Trophoblast cell (in vitro differentiated cells and primary cell): ENCODE results near the gene MRPS22.

Source experiments
- DNase-seq, 2 donors: peaks; one replicate each; pipeline ENCODE4 v3.0.0-alpha.2; 2016
- H2AFZ ChIP-seq: 2 replicates; pipeline ENCODE4 v1.6.1; 2013; ENCODE audit warnings: low read length, moderate library complexity, mild to moderate bottlenecking; ENCODE audit not compliant: insufficient read depth, poor library complexity
- H2AK5ac ChIP-seq: 2 replicates; pipeline ENCODE4 v1.6.1; 2013; ENCODE audit warnings: mild to moderate bottlenecking, low read length
- H2BK120ac ChIP-seq: 2 replicates; pipeline ENCODE4 v1.6.1; 2013; ENCODE audit warnings: low read length, mild to moderate bottlenecking, moderate library complexity; ENCODE audit not compliant: insufficient read depth, poor library complexity
- H2BK12ac ChIP-seq: 2 replicates; pipeline ENCODE4 v1.6.1; 2013; ENCODE audit warnings: mild to moderate bottlenecking, low read length, moderate library complexity
- H2BK5ac ChIP-seq: 2 replicates; pipeline ENCODE4 v1.6.1; 2013; ENCODE audit warnings: low read length, low read depth, moderate library complexity, mild to moderate bottlenecking; ENCODE audit not compliant: poor library complexity
- H3K14ac ChIP-seq: 2 replicates; pipeline ENCODE4 v1.6.1; 2013; ENCODE audit warnings: mild to moderate bottlenecking, low read length
- H3K18ac ChIP-seq: 2 replicates; pipeline ENCODE4 v1.6.1; 2013; ENCODE audit warnings: mild to moderate bottlenecking, low read length
- H3K23ac ChIP-seq: 2 replicates; pipeline ENCODE4 v1.6.1; 2013; ENCODE audit warnings: low read length
- H3K27ac ChIP-seq: 2 replicates; pipeline ENCODE4 v1.5.1; 2013; ENCODE audit warnings: low read depth, mild to moderate bottlenecking, inconsistent platforms, low read length, moderate library complexity
- H3K27me3 ChIP-seq: 2 replicates; pipeline ENCODE4 v1.6.1; 2013; ENCODE audit warnings: inconsistent platforms, mild to moderate bottlenecking, low read length, moderate library complexity; ENCODE audit not compliant: insufficient read depth
- H3K36me3 ChIP-seq, 2 experiments: 1 replicate in 1 of 2; 2 replicates in 1 of 2; pipeline ENCODE4 v1.6.1; 2013; ENCODE audit warnings: low read length in 2 of 2, mild to moderate bottlenecking in 2 of 2, moderate library complexity in 1 of 2; ENCODE audit not compliant: insufficient read depth in 2 of 2, control insufficient read depth in 1 of 2
- H3K4ac ChIP-seq: 2 replicates; pipeline ENCODE4 v1.6.1; 2013; ENCODE audit warnings: low read depth, mild to moderate bottlenecking, low read length, moderate library complexity
- H3K4me1 ChIP-seq, 2 experiments: 1 replicate in 1 of 2; 2 replicates in 1 of 2; pipeline ENCODE4 v1.6.1; 2013; ENCODE audit warnings: low read length in 2 of 2, mild to moderate bottlenecking in 2 of 2, moderate library complexity in 1 of 2; ENCODE audit not compliant: insufficient read depth in 2 of 2, control insufficient read depth in 1 of 2
- H3K4me2 ChIP-seq: 2 replicates; pipeline ENCODE4 v1.6.1; 2013; ENCODE audit warnings: inconsistent platforms, mild to moderate bottlenecking, low read length, moderate library complexity
- H3K4me3 ChIP-seq: 2 replicates; pipeline ENCODE4 v1.5.1; 2013; ENCODE audit warnings: mild to moderate bottlenecking, low read depth, low read length, inconsistent platforms
- H3K79me1 ChIP-seq: one replicate; pipeline ENCODE4 v1.6.1; 2013; ENCODE audit warnings: low read length
- H3K79me2 ChIP-seq: 2 replicates; pipeline ENCODE4 v1.6.1; 2013; ENCODE audit warnings: low read length, mild to moderate bottlenecking; ENCODE audit not compliant: control insufficient read depth, insufficient read depth, poor library complexity
- H3K9ac ChIP-seq: 2 replicates; pipeline ENCODE4 v1.6.1; 2013; ENCODE audit warnings: mild to moderate bottlenecking, low read length
- H3K9me3 ChIP-seq: 2 replicates; pipeline ENCODE4 v1.6.1; 2013; ENCODE audit warnings: low read depth, mild to moderate bottlenecking, control low read depth, inconsistent platforms, low read length; ENCODE audit not compliant: insufficient read depth
- H4K12ac ChIP-seq: 2 replicates; pipeline ENCODE4 v1.6.1; 2013; ENCODE audit warnings: low read depth, mild to moderate bottlenecking, low read length, moderate library complexity
- H4K8ac ChIP-seq: 2 replicates; pipeline ENCODE4 v1.6.1; 2013; ENCODE audit warnings: low read depth, mild to moderate bottlenecking, low read length, moderate library complexity
- H4K91ac ChIP-seq: one replicate; pipeline ENCODE4 v1.6.1; 2013; ENCODE audit warnings: low read depth, mild to moderate bottlenecking, low read length, moderate library complexity
- WGBS: extraction: QIAGEN DNeasy Blood & Tissue Kit; methylation state at CpG from one replicate; pipeline ENCODE4 v1.1.7; 2013; ENCODE audit warnings: missing lambda C conversion rate; ENCODE audit not compliant: insufficient read length, insufficient coverage; ENCODE audit errors: extremely low coverage; 5-methylcytosine and 5-hydroxymethylcytosine counted together

The MRPS22 gene

GRCh38 chr3:139325551-139325950 is 18.3 kb upstream of the MRPS22 start:
- Histone ChIP-seq H3K4me3 (no peak overlapping the region), H3K4me1 (peaks cover 3 to 4% of the 10 kb centered on the region in 2 experiments), H3K23ac (no peak overlapping the region), H3K9ac (no peak overlapping the region), H3K27ac (no peak overlapping the region), H3K14ac (no peak overlapping the region), H4K12ac (no peak overlapping the region), H2BK120ac (no peak overlapping the region), H2AK5ac (no peak overlapping the region), H3K18ac (no peak overlapping the region), H3K9me3 (no peaks in the 10 kb centered on the region), H3K79me1 (no peaks in the 10 kb centered on the region), H2BK5ac (no peak overlapping the region), H3K4me2 (no peak overlapping the region), H2AFZ (no peak overlapping the region), H3K4ac (no peak overlapping the region), H3K27me3 (no peaks in the 10 kb centered on the region), H2BK12ac (no peak overlapping the region), H4K8ac (no peak overlapping the region), H4K91ac (no peak overlapping the region), H3K79me2 (no peaks in the 10 kb centered on the region), H3K36me3 (no peaks in the 10 kb centered on the region)
- DNase-seq = no peak
- WGBS = no CpG with 5 or more reads among the region's 3 CpGs

- DNase-seq = peak; percentile 62 to 73
- Histone ChIP-seq H3K14ac (no peak overlapping the region), H3K4me2 (no peak overlapping the region), H3K36me3 (no peaks in the 10 kb centered on the region), H4K12ac (no peak overlapping the region), H2AK5ac (no peak overlapping the region), H3K4me1 (peaks cover 3 to 4% of the 10 kb centered on the region in 2 experiments), H2BK12ac (no peak overlapping the region), H4K91ac (no peak overlapping the region), H3K23ac (no peak overlapping the region), H3K79me2 (no peaks in the 10 kb centered on the region), H4K8ac (no peak overlapping the region), H2AFZ (no peak overlapping the region), H3K27me3 (no peaks in the 10 kb centered on the region), H3K4me3 (no peak overlapping the region), H3K79me1 (no peaks in the 10 kb centered on the region), H3K27ac (no peak overlapping the region), H3K4ac (no peak overlapping the region), H3K18ac (no peak overlapping the region), H2BK5ac (no peak overlapping the region), H3K9me3 (no peaks in the 10 kb centered on the region), H3K9ac (no peak overlapping the region), H2BK120ac (no peak overlapping the region)
- WGBS = no CpG with 5 or more reads among the region's 5 CpGs
These were observed 17.7 kb upstream of the MRPS22 start for GRCh38 chr3:139326131-139326530.

DNA sequence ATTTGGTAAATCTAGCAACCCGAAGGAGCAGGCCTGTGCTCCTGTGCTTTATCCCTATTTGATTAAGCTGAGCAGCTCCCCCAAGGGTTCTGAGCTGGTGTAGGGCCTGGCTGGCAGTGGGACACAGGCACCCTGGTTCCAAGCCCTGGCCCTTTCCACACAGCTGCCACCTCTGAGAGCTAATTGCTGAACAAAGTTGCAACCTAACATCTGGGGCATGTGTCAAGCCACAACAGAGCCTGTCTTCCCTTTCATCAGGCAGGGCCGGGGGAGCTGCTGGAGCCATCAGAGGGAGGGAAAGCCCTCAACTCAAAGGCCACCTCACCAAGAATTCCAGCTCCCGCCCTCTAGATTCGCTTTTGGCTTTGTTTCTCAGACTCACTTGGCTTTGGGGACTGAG is 17.1 kb upstream of the MRPS22 start:
- Histone ChIP-seq H4K8ac (no peak overlapping the region), H3K4me3 (no peak overlapping the region), H3K4me2 (no peak overlapping the region), H3K27me3 (no peaks in the 10 kb centered on the region), H2AK5ac (no peak overlapping the region), H2BK12ac (no peak overlapping the region), H3K14ac (no peak overlapping the region), H2BK120ac (no peak overlapping the region), H3K36me3 (no peaks in the 10 kb centered on the region), H4K91ac (no peak overlapping the region), H3K23ac (no peak overlapping the region), H3K4ac (no peak overlapping the region), H3K27ac (no peak overlapping the region), H2BK5ac (no peak overlapping the region), H3K4me1 (peaks cover 3 to 4% of the 10 kb centered on the region in 2 experiments), H3K79me1 (no peaks in the 10 kb centered on the region), H2AFZ (no peak overlapping the region), H3K18ac (no peak overlapping the region), H3K9ac (no peak overlapping the region), H4K12ac (no peak overlapping the region), H3K9me3 (no peaks in the 10 kb centered on the region), H3K79me2 (no peaks in the 10 kb centered on the region)
- no CpG with 5 or more reads among the region's 4 CpGs for WGBS
- DNase-seq = no peak

GRCh38 chr3:139327231-139327630 is 16.6 kb upstream of the MRPS22 start:
- H4K91ac ChIP-seq = no peak overlapping the region
- WGBS = no CpG with 5 or more reads among the region's 5 CpGs
- no peaks in the 10 kb centered on the region for H3K9me3 ChIP-seq
- H2BK5ac ChIP-seq = no peak overlapping the region
- no peak overlapping the region for H3K4ac ChIP-seq
- no peak overlapping the region for H2AFZ ChIP-seq
- H3K36me3 ChIP-seq = no peaks in the 10 kb centered on the region
- peaks cover 3 to 4% of the 10 kb centered on the region in 2 experiments for H3K4me1 ChIP-seq
- H3K9ac ChIP-seq = no peak overlapping the region
- H3K4me3 ChIP-seq = no peak overlapping the region
- no peak overlapping the region for H3K23ac ChIP-seq
- H3K79me1 ChIP-seq = no peaks in the 10 kb centered on the region
- DNase-seq = no peak
- no peak overlapping the region for H2BK12ac ChIP-seq
- no peak overlapping the region for H4K12ac ChIP-seq
- H2AK5ac ChIP-seq = no peak overlapping the region
- H4K8ac ChIP-seq = no peak overlapping the region
- H3K18ac ChIP-seq = no peak overlapping the region
- no peak overlapping the region for H3K27ac ChIP-seq
- H3K27me3 ChIP-seq = no peaks in the 10 kb centered on the region
- no peak overlapping the region for H3K4me2 ChIP-seq
- no peak overlapping the region for H2BK120ac ChIP-seq
- H3K14ac ChIP-seq = no peak overlapping the region
- no peaks in the 10 kb centered on the region for H3K79me2 ChIP-seq
